ENCODE results near the gene TMEM163.
A peak's percentile ranks its signal among the peaks of the same experiment; 100 is the strongest.

TMEM163 gene

DNA sequence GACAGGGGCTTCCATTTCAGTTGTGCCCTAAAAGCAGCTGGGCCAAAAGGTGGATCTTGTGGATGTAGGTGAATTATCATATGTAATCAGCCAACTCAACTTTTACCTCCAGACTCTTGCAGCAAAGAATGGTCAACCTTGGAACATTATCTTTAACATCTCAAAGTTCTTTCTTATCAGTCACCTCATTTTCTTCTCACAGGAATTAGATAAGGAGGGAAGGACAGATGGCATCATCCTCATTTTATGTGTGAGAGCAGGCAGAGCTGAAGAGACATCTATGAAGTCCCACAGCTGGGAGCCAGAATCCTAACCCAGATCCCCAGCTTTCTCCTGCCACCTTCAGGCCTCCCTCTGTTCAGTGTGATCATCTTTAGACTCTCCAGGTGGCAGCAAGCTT lies 282.9 kb downstream of the TMEM163 start:
- DNase-seq (ENCODE audit: low spot score) = no peak

DNA sequence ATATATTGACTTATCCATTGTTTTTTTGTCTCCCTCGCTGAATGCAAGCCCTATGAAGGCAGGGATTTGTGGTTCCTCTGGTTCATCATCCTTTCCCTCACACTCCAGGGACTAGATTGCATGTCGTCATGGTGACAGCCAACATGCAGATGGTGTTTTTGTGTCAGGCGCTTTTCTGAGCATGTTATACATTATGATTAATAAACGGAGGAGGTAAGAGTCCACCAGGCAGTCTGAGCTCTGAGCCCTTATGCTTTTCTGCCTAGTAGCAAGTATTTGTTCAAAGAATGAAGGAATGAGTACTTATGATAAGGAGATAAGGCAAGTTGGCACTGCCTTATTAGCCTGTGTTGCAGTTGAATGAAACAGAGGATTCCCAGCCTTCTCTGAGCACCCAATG lies 283.3 kb downstream of the TMEM163 start:
- no peak for DNase-seq (ENCODE audit: low spot score)

DNA sequence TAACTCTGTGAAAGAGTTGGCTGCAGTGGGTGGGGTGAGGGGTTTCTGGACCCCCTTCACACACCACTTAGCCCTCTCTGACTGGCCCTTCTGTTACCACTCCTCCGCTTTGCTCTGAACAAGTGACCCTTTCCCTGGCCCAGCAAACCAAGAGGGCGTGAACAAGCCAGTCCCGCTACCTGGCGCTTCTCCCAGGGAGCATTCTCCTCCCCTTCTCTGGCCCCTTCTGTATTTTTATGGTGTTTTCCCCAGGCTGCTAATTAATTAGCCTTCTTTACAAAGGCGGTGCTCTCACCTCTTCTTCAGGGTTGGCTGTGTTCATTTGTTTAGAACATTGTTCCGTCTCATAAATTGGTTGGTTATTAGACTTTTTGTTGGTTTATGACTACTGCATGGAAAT lies 284.8 kb downstream of the TMEM163 start:
- DNase-seq (ENCODE audit: low spot score) = no peak

DNA sequence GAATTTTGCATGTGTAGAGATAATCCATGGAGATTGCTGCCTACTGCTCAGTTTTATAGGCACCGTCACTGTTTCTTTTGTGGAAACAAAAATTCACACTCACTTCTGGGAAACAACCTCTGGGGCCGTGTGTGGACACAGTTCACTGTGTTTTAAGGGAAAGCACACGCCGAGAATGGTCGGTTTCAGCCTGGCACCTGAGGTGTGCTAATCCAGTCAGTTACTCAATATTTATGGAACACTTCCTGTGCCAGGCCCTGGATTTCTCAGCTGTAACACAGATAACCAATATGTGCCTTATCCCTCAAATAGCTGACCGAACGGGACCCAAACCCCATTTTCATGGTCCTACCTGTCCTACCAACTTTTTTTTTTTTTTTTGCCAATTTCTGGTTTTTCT lies 285.3 kb downstream of the TMEM163 start:
- no peak for DNase-seq (ENCODE audit: low spot score)

DNA sequence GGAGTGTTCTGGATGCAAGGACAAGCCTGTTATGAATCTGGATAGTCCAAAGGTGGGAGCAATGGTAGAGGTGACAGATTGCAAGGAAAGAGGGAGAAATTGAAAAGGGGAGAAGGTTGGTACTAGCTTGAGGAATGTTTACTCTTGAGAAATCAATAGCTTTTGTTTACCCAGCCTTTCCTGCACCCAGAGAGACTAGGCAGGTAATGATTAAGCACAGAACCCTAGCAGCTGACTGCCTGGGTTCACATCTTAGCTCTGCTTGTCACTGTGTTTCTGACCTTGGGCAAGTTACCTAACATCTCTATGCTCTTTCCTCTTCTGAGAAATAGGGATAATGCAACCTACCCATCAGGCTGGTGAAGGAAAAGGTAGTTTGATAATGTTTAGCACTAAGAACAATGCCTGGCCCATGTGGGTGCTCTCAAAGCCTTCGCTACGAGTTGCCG lies 286.3 kb downstream of the TMEM163 start:
- no peak for DNase-seq (ENCODE audit: low spot score)

DNA sequence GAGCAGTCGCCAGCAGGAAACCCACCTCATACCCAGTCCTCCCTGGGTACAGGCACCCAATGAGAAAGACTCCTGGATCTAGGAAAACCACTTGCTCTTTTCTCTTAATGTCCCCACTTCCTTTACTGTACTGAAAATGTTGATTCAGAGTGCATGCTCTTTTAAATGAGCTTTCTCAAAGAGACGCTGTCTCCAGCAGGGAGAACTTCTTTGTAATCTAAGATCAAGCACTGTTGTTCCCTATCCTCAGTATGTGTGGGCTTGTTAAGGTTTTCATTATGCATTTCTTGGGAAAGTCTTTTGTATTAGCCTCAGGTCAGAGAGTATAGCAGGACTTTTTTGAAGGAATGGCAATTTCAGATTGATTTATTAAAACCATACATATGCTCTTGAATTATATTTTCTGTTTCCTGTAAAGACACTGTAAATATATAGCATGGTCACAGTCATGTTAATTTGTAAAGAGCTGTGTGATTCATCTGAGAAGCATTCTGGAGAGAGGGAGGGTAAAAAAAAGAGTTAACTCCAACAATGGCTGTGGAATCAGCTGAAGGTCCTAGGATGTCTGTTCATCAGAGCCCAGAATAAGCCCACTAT lies 286.9 kb downstream of the TMEM163 start:
- DNase-seq (ENCODE audit: low spot score) = no peak

DNA sequence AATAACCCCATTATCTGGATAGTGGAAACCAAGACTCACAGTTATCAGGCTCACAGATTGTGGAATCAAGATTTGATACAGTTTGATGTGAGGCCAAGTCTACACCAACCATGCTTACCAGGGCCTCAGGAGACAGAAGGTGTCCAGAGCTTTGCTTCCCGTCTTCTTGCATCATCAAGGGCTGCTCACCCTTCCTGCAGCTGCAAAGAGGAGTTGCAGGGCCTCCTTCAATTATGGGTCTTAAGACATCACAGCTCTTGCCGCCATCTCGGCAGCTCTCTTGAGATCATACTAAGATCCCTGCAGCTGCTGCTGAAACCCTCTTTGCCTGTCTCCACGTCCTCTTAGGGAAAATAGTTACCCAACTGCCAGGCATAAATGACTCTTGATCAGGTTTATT lies 288.9 kb downstream of the TMEM163 start:
- no peak for DNase-seq (ENCODE audit: low spot score)

DNA sequence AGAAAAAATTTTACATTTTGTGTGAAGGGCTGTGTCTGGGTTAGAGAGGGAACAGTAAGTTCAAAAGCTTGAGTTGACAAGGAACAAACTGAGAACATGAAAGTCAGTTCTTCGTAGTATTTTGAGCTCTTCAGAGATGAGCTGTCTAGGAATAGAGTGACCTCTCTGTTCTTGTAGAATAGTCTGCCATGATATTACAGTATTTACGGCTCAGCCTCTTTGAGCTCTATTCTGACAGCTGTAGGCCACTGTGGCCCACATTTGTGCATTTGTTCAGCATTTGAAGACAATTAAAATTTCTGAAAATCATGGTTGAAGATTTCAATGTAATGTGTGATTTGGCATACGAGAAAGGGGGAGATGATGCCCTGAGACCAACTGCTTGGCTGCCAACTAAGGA lies 292.1 kb downstream of the TMEM163 start:
- DNase-seq (ENCODE audit: low spot score) = no peak

DNA sequence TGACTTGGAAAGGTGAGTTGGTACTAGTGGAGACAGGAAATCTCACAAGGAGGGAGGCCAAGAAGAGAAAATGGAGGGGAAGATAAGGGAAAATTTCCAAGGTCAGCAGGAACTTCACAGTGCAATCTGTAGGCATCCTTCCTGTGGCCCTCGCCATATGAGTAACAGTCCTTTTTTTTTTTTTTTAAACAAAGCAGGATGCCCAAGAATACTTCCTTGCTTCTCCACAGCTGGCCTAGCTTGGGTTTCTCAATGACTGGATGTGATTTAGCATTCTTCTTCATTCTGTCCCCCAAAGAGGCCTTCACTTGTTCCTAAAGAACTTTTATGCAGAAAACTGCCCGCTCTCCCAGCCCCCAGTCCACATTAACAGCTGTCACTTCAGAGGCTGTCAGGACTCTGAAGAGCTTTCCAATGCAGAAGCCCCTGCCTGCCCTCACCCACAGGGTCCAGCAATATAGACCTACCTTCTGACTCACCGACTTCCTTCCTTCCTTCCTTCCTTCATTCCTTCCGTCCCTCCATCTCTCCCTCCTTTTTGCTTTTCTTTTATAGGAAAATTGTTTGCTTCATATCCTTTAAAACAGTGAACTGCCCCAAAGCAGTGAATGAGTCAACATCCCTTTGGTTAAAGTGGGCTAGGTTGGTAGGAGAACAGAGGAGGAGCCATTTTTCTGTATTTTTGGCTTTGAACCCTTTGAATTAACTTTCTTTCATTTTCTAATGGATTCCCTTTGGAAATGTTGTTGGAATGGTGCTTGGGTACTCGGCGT lies 292.9 kb downstream of the TMEM163 start:
- DNase-seq (ENCODE audit: low spot score) = no peak

DNA sequence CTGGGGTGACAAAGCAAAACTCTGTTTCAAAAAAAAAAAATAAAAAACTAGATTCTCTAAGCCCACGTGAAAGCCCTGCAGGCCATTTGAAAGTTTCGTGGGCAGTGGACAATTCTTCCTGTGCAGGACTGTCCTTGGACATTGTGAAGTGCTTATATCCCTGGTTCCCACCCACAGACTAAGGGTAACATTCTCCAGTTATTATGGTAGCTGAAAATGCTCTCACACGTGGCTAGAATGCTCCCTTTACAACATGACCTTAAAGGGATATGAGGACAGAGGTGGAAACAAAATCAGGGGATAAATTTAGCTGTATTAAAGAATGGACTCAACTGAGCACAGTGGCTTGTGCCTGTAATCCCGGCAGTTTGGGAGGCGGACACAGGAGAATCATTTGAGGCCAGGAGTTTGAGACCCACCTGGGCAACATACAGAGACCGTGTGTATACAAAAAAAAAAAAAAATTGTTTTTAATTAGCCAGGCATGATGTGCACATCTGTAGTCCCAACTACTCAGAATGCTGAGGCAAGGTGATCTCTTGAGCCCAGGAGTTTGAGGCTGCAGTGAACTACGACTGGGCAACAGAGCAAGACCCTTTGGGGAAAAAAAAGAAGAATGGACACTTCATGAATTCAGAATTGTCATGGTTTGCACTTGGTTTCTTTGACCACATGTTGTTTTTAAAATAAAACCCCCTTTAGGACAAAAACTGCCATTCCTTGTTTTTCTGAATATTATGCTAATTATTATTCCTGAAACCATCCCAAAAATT lies 297.1 kb downstream of the TMEM163 start:
- DNase-seq (ENCODE audit: low spot score) = no peak

DNA sequence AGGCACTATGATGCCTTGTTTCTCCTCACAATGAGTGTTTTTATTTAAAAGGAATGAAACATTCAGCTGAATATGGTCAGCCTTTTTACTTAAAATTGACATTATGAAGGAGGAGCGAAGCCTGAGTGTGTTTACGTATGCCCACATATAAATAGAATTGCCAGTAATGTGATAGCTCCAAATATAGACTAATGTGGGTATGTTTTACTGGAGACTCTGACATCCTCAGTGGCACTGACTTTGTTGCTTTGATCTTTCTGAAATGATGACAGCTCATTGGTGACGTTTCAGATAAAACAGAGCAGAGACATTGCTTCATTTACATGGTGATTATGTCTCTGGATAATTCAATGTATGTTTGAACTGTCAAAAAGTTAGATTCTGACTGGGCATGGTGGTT lies 297.9 kb downstream of the TMEM163 start:
- no peak for DNase-seq (ENCODE audit: low spot score)

DNA sequence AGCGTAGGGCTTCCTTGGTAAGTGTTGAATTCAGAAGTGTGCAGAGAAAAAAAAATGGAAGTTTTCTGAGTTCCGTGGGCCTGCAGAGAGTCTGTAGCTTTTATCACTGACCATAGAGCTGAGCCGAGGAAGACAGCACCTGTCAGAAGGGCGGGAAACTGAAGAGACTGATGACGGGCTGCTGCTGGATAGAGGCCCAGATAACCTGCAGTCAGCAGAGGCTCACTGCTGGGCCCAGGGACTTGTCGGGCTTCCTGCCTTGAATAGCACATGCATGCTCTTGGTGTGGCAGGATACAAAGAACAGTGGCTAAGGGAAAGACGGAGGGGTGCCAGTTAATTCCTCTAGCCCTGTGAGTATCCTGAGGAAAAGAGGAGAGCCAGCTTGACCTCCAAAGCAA lies 298.5 kb downstream of the TMEM163 start:
- no peak for DNase-seq (ENCODE audit: low spot score)

DNA sequence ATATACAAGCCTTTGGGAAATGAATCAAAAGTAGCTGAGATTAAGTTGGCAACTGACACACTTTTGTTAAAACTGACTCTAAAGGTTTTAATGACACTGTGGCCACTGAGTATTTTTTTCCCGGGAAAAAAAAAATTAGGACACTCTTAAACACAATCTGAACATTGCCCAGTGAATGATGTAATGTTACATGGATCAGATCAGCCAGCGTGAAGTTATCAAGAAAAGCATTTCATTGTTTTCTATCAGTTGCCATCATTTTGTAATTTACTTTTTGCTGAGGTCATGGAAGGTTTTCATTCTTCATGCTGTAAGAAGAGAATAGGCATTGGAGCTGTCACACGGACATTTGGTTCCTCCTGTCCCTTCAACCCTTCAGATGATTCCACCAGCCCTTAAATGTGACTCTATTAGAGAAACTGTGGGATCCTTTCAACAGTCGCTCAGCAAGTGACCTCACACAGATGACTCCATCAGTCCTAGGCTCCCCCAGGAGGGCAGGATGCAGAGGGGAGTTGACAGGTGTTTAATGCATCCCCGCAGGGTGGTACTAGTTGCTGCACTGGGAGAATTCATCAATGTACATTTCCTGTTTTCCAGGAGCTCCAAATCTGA lies 300.7 kb downstream of the TMEM163 start:
- no peak for DNase-seq (ENCODE audit: low spot score)

DNA sequence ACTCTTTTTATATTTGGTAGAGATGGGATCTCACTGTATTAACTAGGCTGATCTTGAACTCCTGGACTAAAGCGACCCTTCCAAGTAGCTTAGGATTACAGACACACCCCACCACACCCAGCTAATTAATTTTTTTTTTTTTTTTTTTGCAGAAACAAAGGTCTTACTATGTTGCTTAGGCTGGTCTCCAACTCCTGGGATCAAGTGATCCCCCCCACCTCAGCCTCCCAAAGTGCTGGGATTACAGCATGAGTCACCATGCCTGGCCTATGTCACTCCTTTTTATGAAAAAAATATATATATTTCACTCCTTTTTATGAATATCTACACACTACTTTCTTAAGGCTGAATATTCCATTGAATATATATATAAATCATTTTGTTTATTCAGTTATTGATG lies 302.2 kb downstream of the TMEM163 start:
- DNase-seq (ENCODE audit: low spot score) = no peak

DNA sequence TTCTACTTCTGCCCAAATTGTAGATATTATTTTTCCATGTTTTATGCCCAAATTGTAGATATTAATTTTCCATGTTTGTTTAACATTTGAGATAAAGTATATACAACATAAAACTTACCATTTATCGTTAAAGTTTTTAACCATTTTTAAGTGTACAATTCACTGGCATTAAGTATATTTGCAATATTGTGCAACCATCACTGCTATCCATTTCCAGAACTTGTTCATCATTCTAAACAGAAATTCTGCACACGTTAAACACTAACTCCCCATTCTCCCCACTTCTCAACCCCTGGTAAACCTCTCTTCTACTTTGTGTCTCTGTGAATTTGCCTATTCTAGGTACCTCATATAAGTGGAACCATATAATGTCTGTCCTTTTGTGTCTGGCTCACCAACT lies 302.8 kb downstream of the TMEM163 start:
- DNase-seq (ENCODE audit: low spot score) = no peak

DNA sequence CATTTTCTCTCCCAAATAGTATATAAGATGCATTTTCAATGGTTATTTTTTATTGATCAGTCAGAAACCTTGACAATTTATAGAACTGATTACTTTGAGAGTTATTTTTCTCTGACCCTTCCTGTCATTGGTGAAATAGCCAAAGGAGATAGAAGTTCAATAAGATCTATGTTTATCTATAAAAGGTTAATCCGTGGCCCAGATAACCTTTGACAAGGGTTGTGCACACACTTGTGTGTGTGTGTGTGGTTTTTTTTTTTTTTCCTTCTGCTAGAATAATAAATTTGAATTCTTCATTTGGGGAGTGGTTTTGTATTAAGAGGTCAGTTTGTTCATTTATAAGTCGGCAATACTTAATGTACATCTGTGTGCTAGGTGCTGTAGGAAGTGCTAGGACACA lies 304.9 kb downstream of the TMEM163 start:
- no peak for DNase-seq (ENCODE audit: low spot score)

DNA sequence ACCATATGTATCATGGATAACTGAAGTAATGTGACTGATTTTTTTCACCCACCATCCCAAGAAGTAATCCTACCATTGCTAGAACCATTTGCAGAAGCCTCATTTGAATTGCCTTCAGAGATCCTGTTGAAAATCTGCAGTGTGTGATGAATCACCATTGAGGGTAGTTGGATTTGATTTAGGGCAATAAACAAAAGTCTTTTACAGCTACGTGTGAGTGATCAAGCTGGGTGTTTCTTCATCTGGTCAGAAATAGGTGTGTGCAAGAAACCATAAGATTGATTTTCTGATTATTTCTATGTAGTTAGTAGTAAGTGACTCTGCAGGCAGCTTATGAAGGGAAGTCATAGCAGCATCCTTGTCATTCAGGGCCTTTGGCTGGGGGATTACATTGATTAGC lies 305.4 kb downstream of the TMEM163 start:
- no peak for DNase-seq (ENCODE audit: low spot score)

DNA sequence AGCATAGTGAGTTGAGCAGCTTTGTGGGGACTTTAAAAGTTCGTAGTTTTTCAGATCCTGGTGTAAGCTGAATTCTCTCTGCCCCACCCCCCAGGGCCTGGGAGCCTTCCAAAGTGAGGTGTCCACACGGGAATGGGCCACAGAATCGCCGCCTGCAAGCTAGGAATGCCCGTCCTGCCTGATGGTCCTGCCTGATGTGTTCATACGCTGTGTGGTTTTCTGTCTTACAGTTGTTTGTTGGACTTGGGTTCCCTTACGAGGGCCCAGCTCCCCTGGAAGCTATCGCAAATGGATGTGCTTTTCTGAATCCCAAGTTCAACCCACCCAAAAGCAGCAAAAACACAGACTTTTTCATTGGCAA lies 306.2 kb downstream of the TMEM163 start:
- DNase-seq (ENCODE audit: low spot score) = no peak

DNA sequence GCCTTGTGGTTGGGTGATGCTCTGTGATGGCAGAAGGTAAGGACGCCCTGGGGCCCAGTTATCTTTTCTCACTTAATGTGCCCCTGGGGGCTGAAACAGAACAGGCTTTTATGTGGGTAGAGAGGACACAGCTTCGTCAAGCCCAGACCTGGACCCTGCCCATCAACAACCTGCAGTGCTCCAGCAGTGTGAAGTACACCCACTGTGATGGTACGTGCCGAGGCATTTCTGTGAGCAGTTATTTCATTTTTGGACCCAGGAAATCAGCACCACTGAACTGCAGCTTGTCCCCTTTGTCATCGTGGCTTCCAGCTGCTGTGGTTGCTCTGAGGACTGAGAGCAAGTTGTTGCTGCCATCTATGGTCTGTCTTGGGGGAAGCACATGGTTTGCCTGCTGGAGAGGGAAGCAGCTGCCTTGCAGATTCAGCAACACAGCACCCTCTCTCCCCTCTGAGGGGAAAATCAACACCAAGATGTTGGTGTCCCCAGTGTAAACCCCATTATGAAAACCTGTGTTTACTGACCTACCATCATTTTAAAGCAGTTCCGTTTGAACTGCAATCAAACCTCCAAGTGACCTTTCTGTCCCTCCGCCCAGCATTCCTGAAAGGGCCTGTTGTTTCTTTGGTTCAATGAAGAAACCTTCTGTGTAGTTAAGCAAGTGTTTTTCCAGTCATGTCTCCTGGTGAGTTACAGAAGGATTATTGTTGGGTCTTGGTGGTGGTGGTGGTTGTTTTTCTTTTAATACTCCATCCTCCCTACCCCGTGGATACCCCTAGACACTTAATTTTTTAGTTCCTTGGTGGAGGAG lies 306.8 kb downstream of the TMEM163 start:
- peak; percentile 76 for DNase-seq (ENCODE audit: low spot score)

DNA sequence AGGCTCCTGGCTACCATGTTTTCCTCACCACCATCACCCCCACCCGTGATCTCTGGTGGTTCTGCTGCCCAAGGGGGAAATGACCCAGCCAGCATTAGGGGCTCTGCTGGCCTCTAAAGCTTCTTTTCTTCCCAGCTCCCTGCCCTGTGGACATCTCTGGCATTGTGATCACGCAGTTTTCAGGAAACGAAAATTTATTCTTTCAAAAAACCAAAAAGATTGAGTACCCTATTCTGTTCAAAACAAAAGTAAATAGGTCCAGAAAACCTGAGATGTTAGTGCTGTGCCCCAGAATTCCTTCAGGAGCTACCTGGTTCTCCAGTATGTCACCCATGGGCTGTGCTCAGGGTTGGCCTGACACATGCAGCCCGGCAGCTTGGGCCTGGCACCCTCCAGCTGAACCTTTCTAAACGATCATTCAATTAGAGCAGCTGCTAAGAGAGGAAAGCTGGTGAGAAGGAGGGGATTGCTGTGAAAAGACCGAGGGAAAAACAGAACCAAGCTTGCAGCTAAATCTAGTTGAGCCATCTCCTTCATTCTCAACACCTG lies 307.4 kb downstream of the TMEM163 start:
- no peak for DNase-seq (ENCODE audit: low spot score)

DNA sequence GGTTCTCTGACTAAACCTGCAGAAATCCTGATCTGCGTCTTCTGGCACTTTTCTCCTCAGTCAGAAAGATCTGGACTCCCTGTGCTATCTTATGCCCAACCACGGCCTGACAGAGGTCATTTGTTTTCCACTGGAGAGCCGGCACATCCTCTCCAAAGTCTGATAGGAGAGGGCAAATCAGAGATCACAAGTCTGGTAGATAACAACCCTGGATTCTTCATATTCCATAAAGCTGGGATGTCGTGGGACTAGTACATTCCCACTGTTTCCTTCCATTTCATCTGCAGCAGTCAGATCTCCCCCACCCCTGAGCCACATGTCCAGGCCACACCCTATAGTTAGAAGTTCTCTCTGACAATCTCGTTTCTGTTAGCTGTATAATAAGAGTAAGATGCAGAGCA lies 308.0 kb downstream of the TMEM163 start:
- no peak for DNase-seq (ENCODE audit: low spot score)

DNA sequence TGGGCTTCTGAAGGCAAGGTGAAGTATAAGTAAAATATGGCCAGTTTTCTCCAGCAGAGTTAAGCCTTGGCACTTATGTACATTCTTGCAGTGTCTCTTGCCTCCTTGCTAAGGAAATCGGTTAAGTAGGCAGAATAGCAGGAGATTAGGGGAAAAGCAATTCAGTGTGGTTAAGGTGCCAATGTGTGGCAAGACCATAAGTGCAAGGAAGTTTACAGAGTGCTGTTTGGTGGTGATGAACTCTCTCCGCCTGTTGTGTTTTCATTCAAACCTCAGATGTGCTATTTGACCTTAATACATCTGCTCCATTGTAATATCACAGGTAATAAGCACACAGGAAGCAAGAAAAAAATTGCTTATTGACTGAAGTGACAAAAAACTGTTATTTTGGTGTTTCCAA lies 308.8 kb downstream of the TMEM163 start:
- peak; percentile 30 for DNase-seq (ENCODE audit: low spot score)

Measured in CD4-positive, alpha-beta T cell treated with Interleukin-15 for 4 hours (primary cell).